ENCODE data around the gene RPP30. TPM values are rescaled to one million over a fixed set of nuclear protein-coding genes. Genes with fewer than 3 reads are reported as not detected.

Gene RPP30
- total RNA-seq, 4 donors from 2014 or later: 16.4 to 53.6 (median 19.6) TPM

DNA sequence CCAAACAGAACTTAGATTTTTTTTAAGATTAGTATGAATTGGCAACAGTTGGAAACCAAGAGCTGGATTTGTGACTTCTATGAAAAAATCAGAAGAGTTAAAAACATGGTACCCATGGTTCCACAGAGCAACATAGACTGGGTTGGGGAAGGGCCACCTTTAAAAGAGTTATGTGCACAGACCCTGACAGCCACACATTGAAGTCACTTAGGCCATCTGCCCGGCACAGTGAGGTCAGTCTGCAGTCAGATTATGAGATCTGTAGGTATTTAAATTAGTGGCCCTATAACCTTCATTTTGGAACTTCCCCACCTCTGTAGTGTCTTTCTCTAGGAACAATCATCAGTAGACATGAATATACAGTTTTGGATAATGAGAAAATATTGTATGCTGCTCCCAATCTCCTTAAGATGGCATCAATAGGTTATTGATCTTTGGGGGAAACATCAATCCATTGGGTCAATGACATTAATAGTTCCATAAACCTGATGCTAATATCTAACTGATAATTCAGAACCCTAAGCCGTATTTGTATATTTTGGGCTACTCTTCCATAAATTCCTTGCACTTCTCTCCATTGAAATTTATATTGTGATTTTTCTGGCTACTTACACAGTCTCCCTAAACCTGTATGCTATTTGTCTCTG, 42.1 kb downstream of the RPP30 start:
- Histone ChIP-seq H3K4me3 (no peak overlapping the region), H3K9me3 (no peaks in the 10 kb centered on the region), H3K4me1 (no peaks in the 10 kb centered on the region), H3K27ac (no peak overlapping the region), H3K27me3 (no peaks in the 10 kb centered on the region), H3K36me3 (no peaks in the 10 kb centered on the region)
- TF ChIP-seq CTCF (IDR thresholded peaks at IDR 0.05): no peak
- TF ChIP-seq POLR2A (IDR thresholded peaks at IDR 0.05): no peak
- DNase-seq: no peak

DNA sequence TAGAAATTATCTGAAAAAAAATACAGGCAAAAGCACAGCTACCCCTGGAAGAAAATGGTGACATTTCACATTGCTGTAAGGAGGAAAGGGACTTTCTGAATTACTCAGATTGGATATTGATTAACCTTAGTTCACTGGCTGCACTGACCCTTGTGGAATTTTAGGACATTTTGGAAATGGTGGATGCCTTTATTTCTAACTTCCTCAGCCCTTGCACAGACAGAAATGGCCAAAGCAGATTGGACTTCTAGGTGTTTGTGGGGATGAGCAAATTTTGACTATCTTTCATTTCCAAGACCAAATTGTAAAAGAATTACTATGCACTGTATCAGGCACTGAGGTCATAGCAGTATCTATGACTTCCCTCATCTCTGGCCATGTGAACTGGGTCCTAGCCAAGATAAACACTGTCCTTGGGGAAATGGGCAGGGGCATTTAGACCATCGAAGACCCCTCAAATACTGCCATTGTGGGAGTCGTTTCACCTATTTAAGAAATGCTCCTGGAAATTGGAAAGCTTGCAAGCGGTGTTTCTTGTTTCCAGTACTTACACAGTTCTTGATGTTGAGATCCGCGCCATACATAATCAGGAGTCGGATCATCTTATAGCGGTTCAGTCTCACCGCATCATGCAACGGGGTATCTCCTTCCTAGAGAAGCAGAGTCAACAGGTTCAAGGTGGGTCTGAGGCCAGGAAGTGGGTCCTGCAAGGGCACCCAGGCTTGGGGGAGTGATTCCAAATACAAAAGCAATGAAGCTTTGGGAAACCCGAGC, 43.4 kb downstream of the RPP30 start:
- Histone ChIP-seq H3K9me3 (no peaks in the 10 kb centered on the region), H3K27me3 (no peaks in the 10 kb centered on the region), H3K4me3 (no peak overlapping the region), H3K27ac (no peak overlapping the region), H3K36me3 (no peaks in the 10 kb centered on the region), H3K4me1 (no peaks in the 10 kb centered on the region)
- DNase-seq: no peak
- no peak for TF ChIP-seq CTCF (IDR thresholded peaks at IDR 0.05)
- TF ChIP-seq POLR2A (IDR thresholded peaks at IDR 0.05): no peak

- H3K4me3 ChIP-seq: no peak overlapping the region
- H3K4me1 ChIP-seq: no peaks in the 10 kb centered on the region
- no peak for TF ChIP-seq POLR2A (IDR thresholded peaks at IDR 0.05)
- TF ChIP-seq CTCF (IDR thresholded peaks at IDR 0.05): no peak
- H3K27ac ChIP-seq: no peak overlapping the region
- H3K36me3 ChIP-seq: no peaks in the 10 kb centered on the region
- no peaks in the 10 kb centered on the region for H3K27me3 ChIP-seq
- H3K9me3 ChIP-seq: no peaks in the 10 kb centered on the region
- no peak for DNase-seq
Measured at GRCh38 chr10:90915766-90916075, 43.9 kb downstream of the RPP30 start.

- no peaks in the 10 kb centered on the region for H3K4me1 ChIP-seq
- no peaks in the 10 kb centered on the region for H3K9me3 ChIP-seq
- H3K36me3 ChIP-seq: no peaks in the 10 kb centered on the region
- no peak overlapping the region for H3K27ac ChIP-seq
- H3K27me3 ChIP-seq: no peaks in the 10 kb centered on the region
- no peak for DNase-seq
- no peak overlapping the region for H3K4me3 ChIP-seq
- TF ChIP-seq POLR2A (IDR thresholded peaks at IDR 0.05) (no peak), CTCF (IDR thresholded peaks at IDR 0.05) (no peak)
Measured at GRCh38 chr10:90916392-90917237, 44.8 kb downstream of the RPP30 start.

DNA sequence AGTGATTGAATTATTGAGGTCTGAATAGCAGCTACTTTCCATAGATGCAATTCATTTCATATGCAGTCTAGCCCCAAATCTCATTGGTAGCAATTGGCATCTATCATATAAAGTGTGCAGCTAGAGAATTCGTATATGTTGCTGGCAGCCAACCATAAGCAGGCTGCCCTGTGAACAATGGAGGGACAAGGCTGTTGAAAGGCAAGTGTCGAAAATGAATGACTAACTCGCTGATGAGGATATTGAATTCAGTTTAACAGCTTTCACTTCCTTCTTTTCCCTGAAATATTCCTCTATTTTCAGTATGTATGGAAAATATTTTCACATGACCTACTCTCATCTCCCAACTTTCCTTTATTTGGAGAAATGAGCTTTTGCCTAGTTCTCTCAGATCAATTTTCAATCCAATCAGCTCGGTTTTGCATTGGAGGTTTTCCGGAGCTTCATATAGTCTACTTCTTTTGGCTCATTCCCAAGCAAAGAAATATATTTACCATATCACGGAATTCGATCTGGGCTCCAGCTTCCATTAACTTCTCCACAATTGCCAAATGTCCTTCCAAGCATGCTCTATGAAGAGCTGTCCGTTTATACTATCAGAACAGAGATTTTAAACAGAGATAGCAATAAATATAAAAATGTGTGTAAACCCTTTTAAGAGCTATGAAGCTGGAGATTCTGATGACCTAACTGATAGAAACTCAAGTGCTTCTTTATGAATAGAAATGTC, 45.6 kb downstream of the RPP30 start:
- Histone ChIP-seq H3K9me3 (no peaks in the 10 kb centered on the region), H3K4me3 (no peak overlapping the region), H3K27ac (no peak overlapping the region), H3K4me1 (no peaks in the 10 kb centered on the region), H3K27me3 (no peaks in the 10 kb centered on the region), H3K36me3 (no peaks in the 10 kb centered on the region)
- no peak for DNase-seq
- TF ChIP-seq POLR2A (IDR thresholded peaks at IDR 0.05) (no peak), CTCF (IDR thresholded peaks at IDR 0.05) (no peak)

All from Peyer's patch (tissue), 4 donors.